GM19035 (cell line): ENCODE data around the gene TCEAL7.

Experiments used
- ATAC-seq: cut with Tn5 transposase; IDR thresholded peaks from one replicate; pipeline ENCODE4 v1.9.1; 2021; ENCODE audit not compliant: unreplicated experiment

TCEAL7 gene

GRCh38 chrX:103363046-103363445 is 33.0 kb downstream of the TCEAL7 start:
- ATAC-seq = no peak

DNA sequence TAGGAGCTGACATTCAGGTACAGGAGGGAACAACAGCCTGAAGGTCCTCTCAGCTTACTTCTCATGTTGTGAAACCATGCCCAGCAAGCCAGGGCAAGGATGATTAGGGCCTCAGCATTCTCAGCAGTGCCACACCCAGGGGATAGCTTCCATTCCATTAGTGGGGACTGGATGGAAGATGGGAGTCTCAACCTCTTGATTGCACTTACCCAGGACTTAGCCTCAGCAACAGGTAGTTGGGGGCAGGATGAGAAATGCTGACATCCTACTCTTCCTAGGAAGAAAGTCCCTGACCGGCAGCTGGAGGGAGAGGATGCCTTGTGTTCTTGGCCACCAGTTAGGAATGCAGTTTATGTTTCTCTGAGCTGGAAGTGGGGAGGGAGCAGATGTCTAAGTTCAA is 37.5 kb downstream of the TCEAL7 start:
- no peak for ATAC-seq

- no peak for ATAC-seq
Observed at GRCh38 chrX:103369479-103369878, 39.4 kb downstream of the TCEAL7 start.

- ATAC-seq = no peak
Observed at GRCh38 chrX:103372886-103373285, 42.8 kb downstream of the TCEAL7 start.

DNA sequence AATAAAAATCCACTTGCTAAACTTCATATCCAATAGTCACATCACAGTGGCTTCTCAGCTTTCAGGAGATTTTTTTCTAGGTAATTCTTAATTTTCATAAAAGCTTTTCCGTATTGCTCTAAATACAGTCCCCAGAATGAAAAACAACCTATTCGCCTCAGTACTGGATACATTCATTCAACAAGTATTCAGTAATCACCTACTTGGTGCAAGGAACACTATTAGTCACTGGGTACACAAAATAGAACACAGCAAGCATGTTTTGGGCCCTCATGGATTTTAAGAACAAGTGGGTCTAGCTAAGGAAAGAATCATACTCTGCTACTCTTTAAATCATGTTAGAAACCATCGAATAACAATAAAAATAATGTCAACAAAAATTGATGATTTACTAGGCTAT is 43.5 kb downstream of the TCEAL7 start:
- no peak for ATAC-seq

- no peak for ATAC-seq
Observed at GRCh38 chrX:103376118-103376978, 46.3 kb downstream of the TCEAL7 start, which contains the start of gene BEX3. BEX3 (plus strand) TSS chrX:103376538; CDS start chrX:103377522, 984 bp downstream.

DNA sequence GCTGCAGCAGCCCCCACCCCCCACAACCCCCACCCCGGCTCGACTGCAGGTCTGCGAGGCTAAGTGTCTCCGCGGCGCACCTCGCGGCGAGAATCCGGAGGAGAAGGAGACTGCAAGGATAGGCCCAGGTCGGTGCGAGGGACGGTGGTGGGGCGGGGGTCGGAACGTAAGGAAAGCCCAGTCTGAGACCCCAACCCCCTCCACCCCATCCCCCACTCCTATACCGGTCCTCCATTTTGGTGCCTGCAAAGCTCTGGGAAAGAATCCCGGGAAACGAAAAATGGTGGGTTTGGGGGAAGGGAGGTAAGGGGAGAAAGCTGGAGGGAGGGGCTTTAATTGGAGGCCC is 46.9 kb downstream of the TCEAL7 start:
- ATAC-seq = no peak

DNA sequence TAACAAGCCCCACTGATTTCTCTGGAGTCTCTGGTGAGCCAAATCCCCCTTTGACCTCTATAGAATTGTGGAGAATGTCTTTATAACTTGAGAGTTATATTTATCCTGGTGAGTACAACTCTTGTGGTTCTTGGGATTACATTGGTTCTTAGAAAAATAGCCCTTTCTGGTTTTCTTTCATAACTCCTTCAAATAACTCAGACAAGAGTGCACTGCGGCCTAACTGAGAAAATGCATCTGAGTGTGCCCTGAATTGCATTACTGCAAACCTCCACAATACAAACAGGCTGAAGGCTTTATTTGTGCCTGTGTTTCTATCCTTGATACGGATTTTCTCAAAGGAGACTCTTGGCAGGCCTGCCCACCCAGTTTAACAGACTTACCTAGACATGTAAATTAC is 49.0 kb downstream of the TCEAL7 start:
- ATAC-seq = no peak
